ENCODE results near the gene FKBP1A.
A peak's percentile ranks its signal among the peaks of the same experiment; 100 is the strongest.

FKBP1A gene

DNA sequence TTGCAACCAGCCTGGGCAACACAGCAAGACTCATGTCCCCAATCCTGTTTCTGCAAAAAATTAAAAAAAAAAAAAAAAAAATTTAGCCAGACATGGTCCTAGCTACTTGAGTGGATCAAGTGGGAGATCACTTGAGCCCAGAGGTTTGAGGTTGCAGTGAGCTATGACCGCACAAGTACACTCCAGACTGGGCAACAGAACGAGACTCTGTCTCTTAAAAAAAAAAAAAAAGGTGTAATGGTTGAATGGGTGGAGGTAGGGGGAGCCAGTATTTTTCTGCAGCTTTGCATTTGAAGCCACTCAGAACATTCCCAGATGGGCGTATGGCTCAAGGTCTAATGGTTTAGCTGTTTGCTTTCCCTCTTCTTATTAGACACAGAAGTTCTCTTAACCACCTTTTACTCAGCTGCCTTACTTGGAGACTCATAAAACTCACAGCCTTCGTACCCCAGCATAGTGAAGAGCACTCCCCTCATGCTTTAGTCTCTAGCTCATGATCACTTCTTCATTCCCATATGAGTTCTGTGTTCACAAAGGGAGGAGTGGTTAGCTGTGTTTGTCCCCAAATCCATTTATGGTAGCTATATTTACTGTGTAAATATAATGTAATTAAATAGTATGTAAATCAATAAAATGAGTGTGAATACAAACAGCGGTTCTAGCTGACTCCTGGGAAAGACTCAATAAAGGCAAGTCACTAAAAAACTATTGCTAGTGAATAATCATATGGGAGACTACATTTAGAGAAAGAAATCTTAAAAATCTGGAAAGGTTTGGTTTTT is 9.0 kb downstream of the FKBP1A start:
- Histone ChIP-seq H3K4me1 (ENCODE audit: control insufficient read depth, insufficient read depth, low read length, unreplicated experiment) (peaks cover 49% of the 10 kb centered on the region), H2AFZ (ENCODE audit: low read length, unreplicated experiment) (no peak overlapping the region), H3K27me3 (ENCODE audit: insufficient read depth, low read length) (no peaks in the 10 kb centered on the region), H3K79me2 (ENCODE audit: control insufficient read depth, insufficient read depth, low read length, unreplicated experiment) (peaks cover 99% of the 10 kb centered on the region), H3K36me3 (ENCODE audit: insufficient read depth, low read length) (no peaks in the 10 kb centered on the region), H3K4me3 (ENCODE audit: low read depth, low read length) (no peak overlapping the region), H3K27ac (ENCODE audit: low read depth, low read length) (no peak overlapping the region)

DNA sequence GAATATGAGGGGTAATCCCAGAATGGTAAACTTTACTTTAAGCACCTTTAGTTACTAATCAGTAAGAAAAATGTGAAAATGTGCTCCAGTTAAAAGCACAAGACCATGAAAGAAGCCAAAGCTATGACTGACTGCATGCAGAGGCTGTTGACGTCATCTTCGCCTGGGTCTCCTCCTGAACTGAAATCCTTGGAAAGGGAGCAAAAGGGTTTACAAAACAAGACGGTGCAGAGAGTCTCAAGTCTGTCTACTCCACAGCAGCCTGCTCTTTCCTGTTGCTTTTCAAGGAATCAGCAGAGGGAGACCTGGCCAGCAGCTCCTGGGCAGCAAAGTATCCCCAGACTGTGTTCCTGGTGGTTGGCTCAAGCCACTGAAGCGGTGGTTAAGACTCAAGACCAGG is 10.2 kb downstream of the FKBP1A start:
- peaks cover 50% of the 10 kb centered on the region for H3K4me1 ChIP-seq (ENCODE audit: control insufficient read depth, insufficient read depth, low read length, unreplicated experiment)
- no peaks in the 10 kb centered on the region for H3K36me3 ChIP-seq (ENCODE audit: insufficient read depth, low read length)
- no peak overlapping the region for H2AFZ ChIP-seq (ENCODE audit: low read length, unreplicated experiment)
- H3K4me3 ChIP-seq (ENCODE audit: low read depth, low read length): no peak overlapping the region
- H3K79me2 ChIP-seq (ENCODE audit: control insufficient read depth, insufficient read depth, low read length, unreplicated experiment): peaks cover 99% of the 10 kb centered on the region
- no peaks in the 10 kb centered on the region for H3K27me3 ChIP-seq (ENCODE audit: insufficient read depth, low read length)
- no peak overlapping the region for H3K27ac ChIP-seq (ENCODE audit: low read depth, low read length)

GRCh38 chr20:1381753-1382591 is 10.9 kb downstream of the FKBP1A start:
- Histone ChIP-seq H3K4me3 (ENCODE audit: low read depth, low read length) (no peak overlapping the region), H3K4me1 (ENCODE audit: control insufficient read depth, insufficient read depth, low read length, unreplicated experiment) (peaks cover 57% of the 10 kb centered on the region), H3K27me3 (ENCODE audit: insufficient read depth, low read length) (no peaks in the 10 kb centered on the region), H3K79me2 (ENCODE audit: control insufficient read depth, insufficient read depth, low read length, unreplicated experiment) (peaks cover 99% of the 10 kb centered on the region), H3K27ac (ENCODE audit: low read depth, low read length) (no peak overlapping the region), H2AFZ (ENCODE audit: low read length, unreplicated experiment) (no peak overlapping the region), H3K36me3 (ENCODE audit: insufficient read depth, low read length) (no peaks in the 10 kb centered on the region)

DNA sequence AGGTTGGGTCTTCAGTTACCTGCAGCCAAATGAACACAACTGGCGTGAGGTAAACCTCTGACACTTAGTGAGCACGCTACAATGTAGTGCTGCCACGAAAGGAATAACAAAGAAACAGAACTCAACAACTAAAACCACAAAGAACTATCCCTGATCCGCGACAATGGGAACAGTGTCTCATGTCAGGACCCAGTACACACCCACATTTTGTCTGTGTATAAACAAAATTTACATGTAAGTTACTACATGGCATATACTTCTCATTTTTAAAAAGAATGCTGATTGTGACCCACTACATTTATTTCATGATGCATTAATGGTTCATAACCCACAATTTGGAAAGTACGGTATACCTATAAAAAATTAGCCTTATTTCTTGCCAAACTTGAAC is 14.1 kb downstream of the FKBP1A start:
- peaks cover 78% of the 10 kb centered on the region for H3K4me1 ChIP-seq (ENCODE audit: control insufficient read depth, insufficient read depth, low read length, unreplicated experiment)
- H2AFZ ChIP-seq (ENCODE audit: low read length, unreplicated experiment): no peak overlapping the region
- H3K4me3 ChIP-seq (ENCODE audit: low read depth, low read length): no peak overlapping the region
- no peaks in the 10 kb centered on the region for H3K36me3 ChIP-seq (ENCODE audit: insufficient read depth, low read length)
- peaks cover 96% of the 10 kb centered on the region for H3K79me2 ChIP-seq (ENCODE audit: control insufficient read depth, insufficient read depth, low read length, unreplicated experiment)
- H3K27me3 ChIP-seq (ENCODE audit: insufficient read depth, low read length): no peaks in the 10 kb centered on the region
- H3K27ac ChIP-seq (ENCODE audit: low read depth, low read length): no peak overlapping the region

- H3K4me1 ChIP-seq (ENCODE audit: control insufficient read depth, insufficient read depth, low read length, unreplicated experiment): peaks cover 78% of the 10 kb centered on the region
- H3K4me3 ChIP-seq (ENCODE audit: low read depth, low read length): no peak overlapping the region
- H2AFZ ChIP-seq (ENCODE audit: low read length, unreplicated experiment): no peak overlapping the region
- H3K79me2 ChIP-seq (ENCODE audit: control insufficient read depth, insufficient read depth, low read length, unreplicated experiment): peaks cover 96% of the 10 kb centered on the region
- 0 out of 2 replicates have a peak, but pooled peaks cover under 1% of the 10 kb centered on the region for H3K36me3 ChIP-seq (ENCODE audit: insufficient read depth, low read length)
- peak overlapping the region; percentile 54 for H3K27ac ChIP-seq (ENCODE audit: low read depth, low read length)
- no peaks in the 10 kb centered on the region for H3K27me3 ChIP-seq (ENCODE audit: insufficient read depth, low read length)
Observed at GRCh38 chr20:1377984-1378734, 14.7 kb downstream of the FKBP1A start.

DNA sequence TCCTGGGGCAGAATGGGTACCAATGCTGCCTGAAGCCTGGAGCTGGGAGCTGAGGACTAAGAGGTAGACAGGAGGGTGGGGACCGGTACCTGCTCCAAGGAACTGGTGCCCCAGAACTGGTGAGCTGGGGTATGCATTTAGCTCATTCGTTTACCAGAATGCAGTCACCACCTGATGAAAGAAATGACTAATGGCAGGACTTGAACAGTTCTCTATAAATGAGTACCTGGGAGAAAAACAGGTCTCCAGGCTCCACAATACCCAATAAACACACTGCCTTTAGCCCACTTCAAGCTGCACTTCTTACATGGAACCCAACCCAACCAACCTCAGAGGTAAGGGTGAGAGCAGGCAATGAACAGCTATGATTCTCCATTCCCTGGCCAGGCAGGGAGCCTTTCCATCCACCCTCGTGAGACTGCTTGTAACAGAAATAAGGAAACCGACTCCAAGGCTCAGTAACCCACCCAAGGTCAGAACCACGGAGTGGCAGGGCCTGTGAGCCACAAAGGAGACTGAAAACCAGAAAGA is 15.4 kb downstream of the FKBP1A start:
- Histone ChIP-seq H3K4me1 (ENCODE audit: control insufficient read depth, insufficient read depth, low read length, unreplicated experiment) (peaks cover 72% of the 10 kb centered on the region), H3K27ac (ENCODE audit: low read depth, low read length) (peak overlapping the region; percentile 54), H3K79me2 (ENCODE audit: control insufficient read depth, insufficient read depth, low read length, unreplicated experiment) (peaks cover 94% of the 10 kb centered on the region), H3K4me3 (ENCODE audit: low read depth, low read length) (no peak overlapping the region), H3K27me3 (ENCODE audit: insufficient read depth, low read length) (no peaks in the 10 kb centered on the region), H3K36me3 (ENCODE audit: insufficient read depth, low read length) (0 out of 2 replicates have a peak, but pooled peaks cover 7% of the 10 kb centered on the region), H2AFZ (ENCODE audit: low read length, unreplicated experiment) (no peak overlapping the region)

- H3K27me3 ChIP-seq (ENCODE audit: insufficient read depth, low read length): no peaks in the 10 kb centered on the region
- H3K4me3 ChIP-seq (ENCODE audit: low read depth, low read length): no peak overlapping the region
- H3K4me1 ChIP-seq (ENCODE audit: control insufficient read depth, insufficient read depth, low read length, unreplicated experiment): peaks cover 66% of the 10 kb centered on the region
- peaks cover 94% of the 10 kb centered on the region for H3K79me2 ChIP-seq (ENCODE audit: control insufficient read depth, insufficient read depth, low read length, unreplicated experiment)
- 0 out of 2 replicates have a peak, but pooled peaks cover 9% of the 10 kb centered on the region for H3K36me3 ChIP-seq (ENCODE audit: insufficient read depth, low read length)
- H2AFZ ChIP-seq (ENCODE audit: low read length, unreplicated experiment): no peak overlapping the region
- H3K27ac ChIP-seq (ENCODE audit: low read depth, low read length): peak overlapping the region; percentile 61
Observed at GRCh38 chr20:1376408-1377270, 16.2 kb downstream of the FKBP1A start.

GRCh38 chr20:1376007-1376406 is 16.8 kb downstream of the FKBP1A start:
- no peak overlapping the region for H3K4me3 ChIP-seq (ENCODE audit: low read depth, low read length)
- H3K36me3 ChIP-seq (ENCODE audit: insufficient read depth, low read length): 0 out of 2 replicates have a peak, but pooled peaks cover 9% of the 10 kb centered on the region
- H3K27ac ChIP-seq (ENCODE audit: low read depth, low read length): peak overlapping the region; percentile 61
- H3K4me1 ChIP-seq (ENCODE audit: control insufficient read depth, insufficient read depth, low read length, unreplicated experiment): peaks cover 72% of the 10 kb centered on the region
- H3K79me2 ChIP-seq (ENCODE audit: control insufficient read depth, insufficient read depth, low read length, unreplicated experiment): peaks cover 91% of the 10 kb centered on the region
- no peak overlapping the region for H2AFZ ChIP-seq (ENCODE audit: low read length, unreplicated experiment)
- H3K27me3 ChIP-seq (ENCODE audit: insufficient read depth, low read length): no peaks in the 10 kb centered on the region

- peaks cover 86% of the 10 kb centered on the region for H3K79me2 ChIP-seq (ENCODE audit: control insufficient read depth, insufficient read depth, low read length, unreplicated experiment)
- no peaks in the 10 kb centered on the region for H3K27me3 ChIP-seq (ENCODE audit: insufficient read depth, low read length)
- H3K4me3 ChIP-seq (ENCODE audit: low read depth, low read length): no peak overlapping the region
- H3K27ac ChIP-seq (ENCODE audit: low read depth, low read length): peak overlapping the region; percentile 61
- peaks cover 72% of the 10 kb centered on the region for H3K4me1 ChIP-seq (ENCODE audit: control insufficient read depth, insufficient read depth, low read length, unreplicated experiment)
- H3K36me3 ChIP-seq (ENCODE audit: insufficient read depth, low read length): 0 out of 2 replicates have a peak, but pooled peaks cover 9% of the 10 kb centered on the region
- no peak overlapping the region for H2AFZ ChIP-seq (ENCODE audit: low read length, unreplicated experiment)
Observed at GRCh38 chr20:1375515-1375914, 17.3 kb downstream of the FKBP1A start.

All from ACC112 (cell line).